Caki2 (cell line): Measurements from ENCODE around the gene PLLP. TPM values are rescaled to one million over a fixed set of nuclear protein-coding genes. Genes with fewer than 3 reads are reported as not detected.

Source experiments
- DNase-seq: peaks from one replicate; pipeline ENCODE4 v3.0.0-alpha.2; 2015; ENCODE audit warnings: low read depth
- in situ Hi-C: cut with HindIII; loops from 2 replicates; pipeline ENCODE4 v1.10.0; 2016; ENCODE audit warnings: low sequenced_read_pairs, low pct_unique_long_range_greater_than_20kb, mixed read lengths
- total RNA-seq: library from RNA; depleted of rRNA; stranded (reverse); fragments of >200 nt; shearing (Covaris generic); gene quantifications from 2 replicates; pipeline ENCODE4 v1.2.3, GENCODE V29; 2014; ENCODE audit warnings: low replicate concordance

The PLLP gene
- total RNA-seq, 1 experiment from 2014 or later = 17.0 TPM

DNA sequence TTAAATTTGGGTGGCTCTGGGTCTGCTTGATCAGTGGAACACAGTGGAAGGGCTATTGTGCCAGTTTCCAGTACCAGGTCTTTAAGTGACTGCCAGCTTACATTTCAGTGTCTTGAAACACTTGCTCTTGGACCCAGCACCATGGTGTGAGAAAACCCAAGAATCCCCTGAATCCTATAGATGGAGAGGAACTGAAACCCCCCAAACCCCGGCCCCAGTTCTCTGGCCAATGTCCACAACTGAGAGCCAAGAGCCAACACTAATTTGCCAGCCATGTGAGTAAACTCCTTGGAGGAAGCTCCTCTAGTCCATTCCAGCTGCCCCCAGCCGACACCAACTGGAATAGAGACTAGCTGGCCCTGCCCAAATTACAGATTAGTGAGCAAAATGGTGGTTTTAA is 41.8 kb downstream of the PLLP start:
- no peak for DNase-seq
- in situ Hi-C loops = no loop called here

DNA sequence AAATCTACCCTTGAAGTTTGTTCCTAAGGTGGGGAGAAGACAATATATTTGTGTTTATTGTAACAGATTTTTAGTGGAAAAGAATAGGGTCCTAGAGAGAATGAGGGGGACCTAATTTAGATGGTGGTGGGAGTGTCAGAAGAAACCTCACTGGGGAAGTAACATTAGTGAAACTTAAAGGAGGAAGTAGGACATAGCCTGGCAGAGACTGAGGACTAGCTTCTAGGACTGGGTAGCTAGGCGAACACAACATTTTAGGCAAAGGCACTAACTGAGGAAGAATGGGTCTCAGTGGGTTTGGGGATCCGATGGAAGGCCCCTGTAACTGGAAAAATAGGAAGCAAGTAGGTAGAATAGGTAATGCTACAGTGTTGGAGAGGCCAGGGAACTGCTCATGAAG is 43.6 kb downstream of the PLLP start:
- in situ Hi-C loops = no loop called here
- DNase-seq = no peak

DNA sequence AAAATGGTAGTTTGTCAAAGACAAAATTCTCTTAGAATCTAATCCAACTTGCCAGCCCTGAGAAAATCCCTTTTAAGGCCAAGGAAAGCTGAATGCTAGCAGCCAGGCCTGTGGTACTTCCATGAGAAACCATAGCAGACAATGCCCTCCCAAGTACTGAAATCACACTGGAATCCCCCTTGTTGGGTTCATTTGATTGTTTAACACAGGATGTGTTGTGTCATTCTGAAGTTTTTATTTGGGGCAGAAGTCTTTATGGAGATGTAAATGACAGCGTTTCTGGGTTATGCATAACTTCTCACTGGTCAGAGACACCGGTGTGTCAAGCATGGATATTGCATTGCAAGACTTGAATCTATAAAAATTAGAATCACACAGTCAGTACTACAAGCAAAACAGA is 45.4 kb downstream of the PLLP start:
- DNase-seq = no peak
- in situ Hi-C loops = no loop called here

DNA sequence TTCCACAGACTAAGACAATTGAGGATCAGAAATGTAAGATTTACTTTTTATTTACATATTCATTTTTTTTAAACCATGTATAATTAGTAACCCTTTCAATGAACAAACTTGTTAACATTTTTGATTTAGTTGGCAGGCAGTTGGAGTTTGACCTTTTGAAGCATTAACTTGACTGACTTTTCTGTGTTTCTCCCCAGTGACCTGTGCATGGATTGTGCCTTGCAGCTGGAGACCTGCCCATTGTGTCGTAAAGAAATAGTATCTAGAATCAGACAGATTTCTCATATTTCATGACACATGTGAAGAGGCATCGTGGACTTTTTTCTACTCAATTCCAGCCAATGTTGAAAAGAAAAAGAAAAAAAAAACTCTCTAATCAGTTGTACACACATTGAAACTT is 45.8 kb downstream of the PLLP start:
- no peak for DNase-seq
- in situ Hi-C loops = no loop called here

DNA sequence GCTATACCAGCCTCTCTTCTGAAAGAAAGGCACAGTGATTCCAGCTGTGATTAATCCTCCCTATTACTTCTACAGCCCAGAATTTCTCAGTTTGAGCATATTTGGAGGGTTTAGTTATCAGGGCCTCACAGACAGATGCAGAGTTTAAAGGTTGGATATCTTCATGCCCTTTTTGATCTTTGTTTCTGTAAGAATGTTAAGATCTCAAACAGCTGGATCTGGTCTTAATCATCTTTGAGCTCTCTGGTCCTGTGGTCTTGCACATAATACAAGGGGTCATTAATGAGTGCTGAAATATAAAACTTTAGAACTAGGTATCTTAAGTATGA is 48.5 kb downstream of the PLLP start:
- in situ Hi-C loops = no loop called here
- DNase-seq = no peak

DNA sequence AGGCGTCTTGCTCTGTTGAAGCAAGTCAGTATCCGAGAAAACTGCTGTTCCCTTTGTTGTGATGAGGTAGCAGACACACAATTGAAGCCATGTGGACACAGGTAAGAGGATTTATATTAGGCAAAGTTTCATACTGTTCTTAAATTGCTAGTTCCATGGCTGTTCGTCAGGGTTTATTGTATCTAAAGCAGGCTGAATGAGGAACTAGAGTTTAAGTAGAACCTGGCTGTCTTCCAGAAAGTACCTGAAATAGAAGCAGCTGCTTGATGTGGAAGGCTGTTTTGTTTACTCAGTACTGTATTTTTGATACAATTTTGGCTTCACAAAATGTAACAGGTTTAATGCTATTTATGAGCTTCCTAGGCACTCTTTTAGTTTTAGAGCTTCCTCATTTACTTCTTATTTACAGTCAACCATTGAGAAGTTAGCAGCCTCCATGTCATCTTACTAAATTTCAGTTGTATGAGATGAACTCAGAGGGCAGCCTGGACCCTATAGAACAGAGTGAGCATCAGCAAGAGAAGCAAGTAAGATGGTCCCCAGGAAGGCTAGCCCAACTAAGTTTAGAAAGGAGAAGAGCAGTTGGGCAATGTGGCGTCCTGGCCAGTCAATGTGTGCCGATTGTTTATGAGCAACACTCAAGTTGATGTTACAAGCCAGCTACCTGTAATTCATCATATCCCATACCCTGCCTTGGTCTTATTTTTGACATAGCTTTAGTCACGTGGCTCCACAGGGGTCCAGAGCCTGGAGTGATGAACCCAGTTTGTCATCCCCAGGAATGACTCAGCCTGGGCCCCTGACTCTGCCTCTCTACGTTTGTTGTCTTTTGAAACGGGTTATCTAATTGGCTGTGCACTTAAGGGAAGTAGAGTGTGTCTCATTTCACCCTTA is 49.1 kb downstream of the PLLP start:
- in situ Hi-C loops = no loop called here
- peak; percentile 41 for DNase-seq

DNA sequence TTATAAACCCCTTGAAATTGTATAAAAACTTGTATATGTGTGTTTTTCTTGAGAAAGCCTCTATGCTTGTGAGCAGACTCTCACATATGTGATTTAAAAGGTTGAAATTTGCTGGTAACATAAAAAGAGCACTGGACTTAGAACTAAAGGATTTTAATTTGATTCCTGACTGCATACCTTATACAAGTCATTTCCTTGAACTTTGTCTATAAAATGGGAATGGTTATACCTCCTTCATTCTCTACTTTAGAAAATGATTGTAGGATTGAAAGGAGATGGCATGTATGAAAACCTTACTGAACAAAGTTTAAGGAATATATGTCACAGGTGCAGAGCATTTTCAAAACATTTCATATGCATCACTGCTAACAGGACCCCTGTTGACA is 49.8 kb downstream of the PLLP start:
- no peak for DNase-seq
- in situ Hi-C loops = no loop called here

DNA sequence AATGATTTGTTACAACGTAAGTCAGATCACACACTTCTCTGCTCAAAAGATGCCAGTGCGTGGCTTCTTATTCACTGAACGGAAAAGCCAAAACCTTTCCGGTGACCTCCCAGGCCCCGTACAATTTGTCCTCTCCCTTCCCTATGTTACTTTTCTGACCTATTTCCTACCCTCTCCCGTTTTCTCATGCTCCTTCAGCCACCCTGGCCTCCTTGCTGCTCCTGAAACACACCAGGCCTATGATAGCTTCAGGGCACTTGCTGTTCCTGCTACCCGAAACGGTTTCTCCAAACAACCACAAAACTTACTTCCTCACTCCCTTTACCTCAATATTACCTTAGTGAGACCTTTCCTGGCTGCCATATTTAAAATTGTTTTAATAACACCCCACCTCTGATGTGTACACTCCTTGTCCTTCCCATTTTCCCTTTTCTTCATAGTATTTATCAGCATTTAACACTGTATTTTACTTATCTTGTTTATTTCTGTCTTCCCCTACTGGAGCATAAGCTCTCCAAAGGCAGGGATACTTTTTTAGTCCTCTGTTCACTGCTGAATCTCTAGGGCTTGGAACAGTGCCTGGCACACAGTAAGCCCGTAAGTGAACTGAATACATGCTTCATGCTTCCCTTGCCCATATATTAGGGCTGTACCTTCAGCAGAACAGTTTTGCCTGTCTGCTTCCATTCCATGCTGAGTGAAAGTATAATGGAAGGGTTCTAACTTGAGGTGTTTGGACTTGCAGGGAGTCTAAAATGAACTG is 50.3 kb downstream of the PLLP start:
- DNase-seq = no peak
- in situ Hi-C loops = no loop called here

DNA sequence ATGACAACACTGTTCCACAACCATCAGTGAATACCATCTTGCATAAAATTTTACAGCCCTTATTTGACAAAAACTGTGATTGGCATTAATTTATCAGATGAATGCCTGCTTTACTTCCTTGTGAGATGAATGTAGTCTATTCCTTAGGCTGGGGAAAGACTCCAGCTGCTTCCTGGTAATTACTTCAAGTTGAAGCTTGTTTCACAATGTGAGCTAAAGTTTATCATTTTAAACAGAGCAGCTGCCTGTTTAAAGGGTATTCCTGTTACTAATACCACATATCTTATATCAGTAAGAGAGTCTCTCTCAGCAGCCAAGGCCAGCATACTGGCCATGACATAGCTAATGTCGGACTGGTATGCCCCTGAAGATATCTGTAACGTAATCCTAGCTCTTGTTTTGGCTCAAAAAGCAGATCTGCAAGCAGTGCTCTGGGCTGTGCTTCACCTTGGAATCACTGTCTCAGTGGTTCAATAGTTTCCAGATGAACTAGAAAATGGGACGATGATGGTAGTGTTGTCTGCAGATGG is 52.6 kb downstream of the PLLP start:
- in situ Hi-C loops = no loop called here

DNA sequence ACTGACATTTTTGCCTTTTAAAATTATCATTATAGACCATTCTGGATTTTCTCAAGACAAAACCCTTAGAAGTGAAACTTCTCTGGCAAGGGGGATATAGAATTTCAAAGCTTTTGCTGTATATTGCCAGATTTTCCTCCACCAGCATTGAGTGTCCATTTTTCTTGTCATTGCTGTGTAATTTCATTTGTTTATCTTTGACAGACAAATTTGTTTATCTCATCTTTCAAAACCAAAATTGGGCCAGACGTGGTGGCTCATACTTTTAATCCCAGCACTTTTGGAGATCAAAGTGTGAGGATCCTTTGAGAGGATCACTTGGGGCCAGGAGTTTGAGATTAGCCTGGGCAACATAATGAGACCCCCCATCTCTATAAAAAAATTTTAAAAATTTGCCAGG is 55.4 kb downstream of the PLLP start:
- DNase-seq = no peak

More for the DNA sequence above, 52.6 kb downstream of the PLLP start:
- no peak for DNase-seq

DNA sequence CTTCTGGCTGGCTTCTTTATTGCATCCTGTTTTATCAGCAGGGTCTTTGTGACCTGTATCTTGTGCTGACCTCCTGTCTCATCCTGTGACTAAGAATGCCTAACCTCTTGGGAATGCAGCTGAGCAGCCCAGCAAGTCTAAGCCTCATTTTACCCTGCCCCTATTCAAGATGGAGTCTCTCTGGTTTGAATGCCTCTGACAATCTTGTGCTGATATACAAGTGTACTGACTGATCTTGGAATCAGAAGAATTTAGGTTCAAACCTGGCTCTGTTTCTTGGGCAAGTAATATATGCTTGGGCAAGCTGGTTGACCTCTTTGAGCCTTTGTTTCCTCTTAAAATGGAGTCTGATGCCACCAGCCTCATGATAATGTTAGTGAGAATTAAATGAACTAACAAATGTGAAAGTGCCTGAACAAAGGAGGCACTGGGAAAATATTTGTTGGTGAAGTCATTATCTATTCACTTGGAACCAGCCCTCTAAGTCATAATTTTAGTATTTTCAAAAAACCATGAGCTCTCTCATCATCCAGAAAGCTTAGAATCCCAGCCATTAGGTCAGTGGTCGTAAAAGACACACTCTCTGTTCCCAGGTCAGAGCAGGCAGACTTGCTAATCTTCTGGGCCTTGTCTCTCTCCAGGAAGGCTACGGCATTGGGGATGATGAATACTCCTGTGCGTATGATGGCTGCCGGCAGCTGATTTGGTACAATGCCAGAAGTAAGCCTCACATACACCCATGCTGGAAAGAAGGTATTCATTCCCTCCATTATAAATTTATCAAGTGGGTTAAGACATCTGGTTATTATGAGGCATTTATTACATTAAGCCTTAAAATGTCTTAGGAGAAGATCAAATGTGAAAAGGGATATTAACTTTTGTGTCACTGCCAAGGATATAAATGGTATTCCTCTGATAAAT is 57.5 kb downstream of the PLLP start:
- in situ Hi-C loops = no loop called here

More for the DNA sequence above, 55.4 kb downstream of the PLLP start:
- in situ Hi-C loops = no loop called here

DNA sequence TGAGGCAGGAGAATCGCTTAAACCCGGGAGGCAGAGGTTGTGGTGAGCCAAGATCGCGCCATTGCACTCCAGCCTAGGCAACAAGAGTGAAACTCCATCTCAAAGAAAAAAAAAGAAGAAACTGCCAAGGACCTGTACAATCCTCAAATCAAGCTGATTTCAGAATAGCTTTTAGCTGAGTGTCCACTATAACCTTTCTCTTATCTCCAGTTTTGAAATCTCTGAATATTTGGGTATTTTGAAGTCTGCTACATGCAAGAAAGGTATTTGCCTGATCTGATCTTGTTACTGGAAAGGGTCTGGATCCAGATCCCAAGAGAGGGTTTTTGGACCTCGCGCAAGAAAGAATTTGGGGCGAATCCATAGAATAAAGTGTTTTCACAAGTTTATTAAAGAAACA is 58.5 kb downstream of the PLLP start:
- in situ Hi-C loops = no loop called here
- no peak for DNase-seq

More for the DNA sequence above, 57.5 kb downstream of the PLLP start:
- DNase-seq = no peak

DNA sequence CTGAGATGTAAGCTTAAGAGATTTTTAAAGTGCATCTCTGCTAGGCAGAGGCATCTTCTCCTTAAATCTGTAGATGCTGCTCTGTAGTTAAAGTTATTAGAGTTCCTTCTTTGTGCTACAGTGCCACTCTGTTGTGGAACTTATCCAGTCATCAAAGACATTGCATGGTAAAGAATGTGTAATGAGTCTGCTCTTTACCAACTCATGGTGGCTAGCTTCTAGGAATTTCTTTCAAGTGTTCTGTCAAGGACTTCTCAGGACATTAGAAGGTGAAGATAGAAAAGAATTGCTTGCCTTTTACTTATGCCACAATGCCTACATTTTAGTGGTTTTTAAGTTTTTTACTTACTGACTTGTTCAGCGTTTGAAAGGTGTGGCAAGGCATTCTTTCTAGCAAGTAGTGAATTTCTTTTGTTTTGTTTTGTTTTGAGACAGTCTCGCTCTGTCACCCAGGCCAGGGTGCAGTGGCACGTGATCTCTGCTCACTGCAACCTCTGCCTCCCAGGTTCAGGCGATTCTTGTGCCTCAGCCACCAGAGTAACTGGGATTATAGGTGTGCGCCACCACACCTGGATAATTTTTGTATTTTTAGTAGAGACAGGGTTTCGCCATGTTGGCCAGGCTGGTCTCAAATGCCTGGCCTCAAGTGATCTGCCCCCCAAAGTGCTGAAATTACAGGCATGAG is 59.7 kb downstream of the PLLP start:
- in situ Hi-C loops = no loop called here
- no peak for DNase-seq

DNA sequence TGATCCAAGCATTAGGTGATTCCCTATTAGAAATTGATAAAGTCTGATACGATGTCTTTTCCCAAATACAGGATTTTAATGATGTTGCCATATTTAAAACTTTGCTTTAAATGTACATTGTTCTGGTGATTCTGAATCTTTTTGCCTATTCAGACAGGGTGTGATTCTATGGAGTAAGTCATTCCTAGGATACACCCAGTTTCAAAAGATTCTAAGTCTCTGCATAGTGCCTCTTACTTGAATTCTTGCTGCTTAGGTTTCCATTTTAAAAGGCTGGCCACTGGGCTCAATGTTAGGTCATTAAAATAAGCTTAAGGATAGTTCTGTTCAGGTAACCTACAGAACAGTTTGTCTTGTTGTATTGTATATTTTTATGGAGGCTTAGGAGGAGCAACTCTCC is 61.4 kb downstream of the PLLP start:
- in situ Hi-C loops = no loop called here
- no peak for DNase-seq

DNA sequence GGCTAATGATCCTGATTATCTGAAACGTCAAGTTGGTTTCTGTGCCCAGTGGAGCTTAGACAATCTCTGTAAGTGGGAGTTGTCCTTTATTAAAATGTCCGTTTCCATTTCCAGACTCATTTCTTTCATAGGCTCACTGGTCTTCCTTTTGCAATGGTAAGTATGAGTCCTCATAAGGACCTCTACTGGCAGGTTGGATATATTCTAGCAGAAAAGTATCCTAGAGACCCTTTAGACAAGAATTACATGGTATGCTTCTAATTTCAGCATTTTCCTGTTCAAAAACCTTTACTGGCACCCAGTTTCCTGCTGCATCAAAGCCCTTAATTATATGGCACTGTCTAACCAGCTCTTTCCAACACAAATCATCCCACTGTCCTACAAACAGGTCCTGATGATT is 67.5 kb downstream of the PLLP start:
- in situ Hi-C loops = no loop called here
- DNase-seq = no peak

DNA sequence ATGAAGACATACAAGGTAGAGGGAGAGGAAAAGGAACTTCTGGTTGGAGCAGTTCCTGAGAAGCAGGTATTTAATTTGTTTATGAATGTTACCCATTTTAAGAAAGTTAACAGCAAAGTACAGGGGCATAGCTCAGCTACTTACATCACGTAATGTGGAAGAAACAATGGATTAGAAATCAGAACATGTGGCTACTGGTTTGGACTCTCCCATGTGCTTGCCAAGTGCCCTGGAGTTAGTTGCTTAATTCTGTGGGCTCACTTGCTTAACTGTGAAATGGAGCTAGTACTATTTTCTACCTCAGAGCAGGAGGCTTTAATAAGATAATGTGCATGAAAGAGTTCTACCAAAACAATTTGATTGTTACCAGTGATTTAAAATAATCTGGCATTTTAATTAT is 71.0 kb downstream of the PLLP start:
- DNase-seq = no peak
- in situ Hi-C loops = no loop called here

DNA sequence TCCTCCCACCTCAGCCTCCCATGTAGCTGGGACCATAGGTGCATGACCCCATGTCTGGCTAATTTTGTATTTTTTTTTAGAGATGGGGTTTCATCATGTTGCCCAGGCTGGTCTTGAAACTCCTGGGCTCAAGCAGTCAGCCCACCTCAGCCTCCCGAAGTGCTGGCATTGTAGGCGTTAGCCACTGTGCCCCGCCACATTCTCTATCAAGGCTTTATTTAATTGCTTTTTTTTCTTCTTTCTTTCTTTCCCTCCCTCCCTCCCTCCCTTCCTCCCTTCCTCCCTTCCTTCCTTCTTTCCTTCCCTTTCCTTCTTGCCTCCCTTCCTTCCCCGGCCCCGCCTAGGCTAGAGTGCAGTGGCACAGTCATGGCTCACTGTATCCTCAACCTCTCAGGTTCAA is 74.7 kb downstream of the PLLP start:
- DNase-seq = no peak
- in situ Hi-C loops = no loop called here

DNA sequence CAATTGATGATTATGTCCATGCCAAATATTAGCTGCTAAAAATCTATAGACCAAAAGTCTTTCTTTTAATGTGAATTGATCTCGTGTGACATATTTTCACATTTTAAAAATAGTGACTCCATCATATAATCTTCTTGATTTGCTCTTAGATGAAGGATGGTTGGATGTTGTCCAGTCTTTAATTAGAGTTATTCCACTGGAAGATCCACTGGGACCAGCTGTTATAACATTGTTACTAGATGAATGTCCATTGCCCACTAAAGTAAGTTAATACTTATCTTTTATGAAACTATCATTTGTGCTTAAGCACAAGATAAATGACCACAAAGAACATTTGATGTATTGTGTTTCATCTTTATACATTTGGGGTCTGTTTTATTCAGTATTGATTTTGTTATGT is 75.5 kb downstream of the PLLP start:
- in situ Hi-C loops = no loop called here
- no peak for DNase-seq
